Keratinocyte (primary cell): ENCODE measurements around the gene EPYC. TPM values are rescaled to one million over a fixed set of nuclear protein-coding genes. Genes with fewer than 3 reads are reported as not detected.

Experiments
- DNase-seq: peaks from one replicate; pipeline ENCODE4 v3.0.0-alpha.2; 2011; ENCODE audit warnings: low read depth, missing footprints, low spot score
- FAIRE-seq: peaks from 2 replicates; lab custom pipeline; 2011; peaks lifted over from hg19 to GRCh38; lab: Jason Lieb, UNC
- H2AFZ ChIP-seq: 2 replicates; pipeline ENCODE4 v1.6.0; 2012; ENCODE audit warnings: low read length, control low read depth, inconsistent platforms; ENCODE audit not compliant: control insufficient read depth
- H3K27ac ChIP-seq: 2 replicates; pipeline ENCODE4 v1.5.1; 2011; ENCODE audit warnings: low read length; ENCODE audit not compliant: control insufficient read depth, insufficient read depth
- H3K27me3 ChIP-seq: 3 replicates; pipeline ENCODE4 v1.6.0; 2011; ENCODE audit warnings: low read length; ENCODE audit not compliant: control insufficient read depth, insufficient read depth; ENCODE audit errors: extremely low read depth
- H3K36me3 ChIP-seq, 2 experiments: 2 replicates in 1 of 2; 3 replicates in 1 of 2; pipeline ENCODE4 v1.5.1; 2011; ENCODE audit warnings: low read length in 2 of 2, mild to moderate bottlenecking in 1 of 2; ENCODE audit not compliant: control insufficient read depth in 2 of 2, insufficient read depth in 2 of 2; ENCODE audit errors: extremely low read depth in 1 of 2
- H3K4me1 ChIP-seq: 3 replicates; pipeline ENCODE4 v1.5.1; 2011; ENCODE audit warnings: low read length; ENCODE audit not compliant: control insufficient read depth, insufficient read depth; ENCODE audit errors: extremely low read depth
- H3K4me2 ChIP-seq: 3 replicates; pipeline ENCODE4 v1.6.0; 2011; ENCODE audit warnings: low read depth, low read length; ENCODE audit not compliant: control insufficient read depth, insufficient read depth; ENCODE audit errors: extremely low read depth
- H3K4me3 ChIP-seq, 3 experiments: fragments of 200-600 bp in 1 of 3; sonication (generic) in 1 of 3; 2 replicates in 2 of 3; 3 replicates in 1 of 3; pipeline ENCODE4 v1.5.1; 2011 to 2016; ENCODE audit warnings: low read length in 3 of 3, mild to moderate bottlenecking in 3 of 3, control low read depth in 2 of 3, inconsistent platforms in 1 of 3, low read depth in 1 of 3, mixed read lengths in 1 of 3, mixed run types in 1 of 3, moderate library complexity in 1 of 3; ENCODE audit not compliant: control insufficient read depth in 2 of 3, insufficient read depth in 2 of 3; ENCODE audit errors: extremely low read depth in 1 of 3
- H3K79me2 ChIP-seq: 2 replicates; pipeline ENCODE4 v1.6.0; 2012; ENCODE audit warnings: low read length; ENCODE audit not compliant: control insufficient read depth, insufficient read depth
- H3K9ac ChIP-seq: 3 replicates; pipeline ENCODE4 v1.6.0; 2011; ENCODE audit warnings: low read length; ENCODE audit not compliant: control insufficient read depth, insufficient read depth; ENCODE audit errors: extremely low read depth
- H3K9me1 ChIP-seq: 3 replicates; pipeline ENCODE4 v1.6.0; 2011; ENCODE audit warnings: low read length; ENCODE audit not compliant: control insufficient read depth, insufficient read depth; ENCODE audit errors: extremely low read depth
- H3K9me3 ChIP-seq: 2 replicates; pipeline ENCODE4 v1.5.1; 2012; ENCODE audit warnings: low read depth, low read length; ENCODE audit not compliant: control insufficient read depth
- H4K20me1 ChIP-seq: 3 replicates; pipeline ENCODE4 v1.6.0; 2011; ENCODE audit warnings: low read length; ENCODE audit not compliant: control insufficient read depth, insufficient read depth; ENCODE audit errors: extremely low read depth
- CTCF ChIP-seq, 3 experiments: IDR thresholded peaks in 1 of 3; conservative IDR thresholded peaks in 1 of 3; optimal IDR thresholded peaks in 1 of 3; 2 replicates in 2 of 3; 3 replicates in 1 of 3; pipeline versions ENCODE3 to v1.5.1; 2011; ENCODE audit warnings: low read length in 3 of 3, mild to moderate bottlenecking in 3 of 3, moderate library complexity in 2 of 3, control low read depth in 1 of 3, inconsistent platforms in 1 of 3; ENCODE audit not compliant: insufficient read depth in 2 of 3; ENCODE audit errors: extremely low read depth in 1 of 3
- EZH2 ChIP-seq: IDR thresholded peaks from one replicate; pipeline ENCODE4 v1.6.1; 2012; ENCODE audit warnings: inconsistent platforms, mild to moderate bottlenecking, low read length, moderate library complexity
- dilution Hi-C: fragments of 300-500 bp; cut with MboI; formaldehyde crosslinking; loops from one replicate; pipeline ENCODE4 v1.7.0; 2020; ENCODE audit warnings: low sequenced_read_pairs; ENCODE audit not compliant: extremely low pct_ligation_motif_present
- polyA plus RNA-seq, 5 experiments: library from polyadenylated mRNA; depleted of rRNA in 3 of 5; stranded (reverse) in 3 of 5; stranded (forward) in 1 of 5; unstranded in 1 of 5; fragments of >200 nt; gene quantifications; 1 replicate in 1 of 5; 2 replicates in 3 of 5; 3 replicates in 1 of 5; pipeline versions ENCODE4 v1.2.1 to v1.2.3, GENCODE V29; 2011 to 2012; ENCODE audit warnings: missing spikeins in 2 of 5, low read depth in 1 of 5, low replicate concordance in 1 of 5

EPYC gene
- polyA plus RNA-seq, 1 donor (not counting 4 experiments of a cell fraction or from before 2014, with no cell fraction given), result not detected

GRCh38 chr12:90959538-90960139 is 45.1 kb downstream of the EPYC start:
- Histone ChIP-seq H3K79me2 (no peaks in the 10 kb centered on the region), H2AFZ (no peak overlapping the region), H3K36me3 (no peaks in the 10 kb centered on the region), H3K27me3 (no peaks in the 10 kb centered on the region), H3K4me2 (no peak overlapping the region), H3K27ac (no peak overlapping the region), H3K4me1 (no peaks in the 10 kb centered on the region), H3K4me3 (no peak overlapping the region), H4K20me1 (no peaks in the 10 kb centered on the region), H3K9ac (no peak overlapping the region), H3K9me3 (no peaks in the 10 kb centered on the region), H3K9me1 (no peaks in the 10 kb centered on the region)
- no peak for TF ChIP-seq EZH2
- TF ChIP-seq CTCF (optimal IDR thresholded peaks at IDR 0.05 in 1 of 3, IDR thresholded peaks at IDR 0.05 in 1 of 3, conservative IDR thresholded peaks at IDR 0.05 in 1 of 3; ENCODE audit: extremely low read depth in 1 of 3, insufficient read depth in 2 of 3, low read length in 3 of 3), result peak; percentile 61 to 68 (median 62)
- dilution Hi-C loops, result no loop called here
- FAIRE-seq, result no peak
- DNase-seq, result no peak

- Histone ChIP-seq H3K27ac (no peak overlapping the region), H3K9me3 (no peaks in the 10 kb centered on the region), H3K9ac (no peak overlapping the region), H2AFZ (no peak overlapping the region), H3K36me3 (no peaks in the 10 kb centered on the region), H3K79me2 (no peaks in the 10 kb centered on the region), H3K9me1 (no peaks in the 10 kb centered on the region), H3K4me1 (no peaks in the 10 kb centered on the region), H3K4me3 (no peak overlapping the region), H3K27me3 (no peaks in the 10 kb centered on the region), H4K20me1 (no peaks in the 10 kb centered on the region), H3K4me2 (no peak overlapping the region)
- TF ChIP-seq EZH2 (no peak), CTCF (optimal IDR thresholded peaks at IDR 0.05 in 1 of 3, IDR thresholded peaks at IDR 0.05 in 1 of 3, conservative IDR thresholded peaks at IDR 0.05 in 1 of 3; ENCODE audit: extremely low read depth in 1 of 3, insufficient read depth in 2 of 3, low read length in 3 of 3) (no peak)
- dilution Hi-C loops, result no loop called here
- FAIRE-seq (no peak), DNase-seq (no peak)
These were observed 45.7 kb downstream of the EPYC start for GRCh38 chr12:90959032-90959431.
